MCF 10A (cell line): ENCODE data around the gene TSPAN11. TPM values are rescaled to one million over a fixed set of nuclear protein-coding genes. Genes with fewer than 3 reads are reported as not detected.
A peak's percentile ranks its signal among the peaks of the same experiment; 100 is the strongest.

Experiments used
- BruUV-seq: library from RNA; stranded (reverse); fragments of 400-500 nt; replicated peaks from 2 replicates; lab custom pipeline; 2021; lab: Mats Ljungman, UMichigan
- CTCF ChIA-PET: fragments of 300-600 bp; sonication (Branson Sonifier 250); formaldehyde crosslinking; extraction: SDS; loops from one replicate; lab custom pipeline; 2021; ENCODE audit warnings: antibody characterized with exemption, inconsistent platforms; lab: Yijun Ruan, JAX
- POLR2A ChIA-PET: fragments of 300-600, 350-650 bp; sonication (Branson Sonifier 250); formaldehyde crosslinking; extraction: SDS; loops from one replicate; lab custom pipeline; 2020; ENCODE audit warnings: antibody characterized with exemption, inconsistent platforms; lab: Yijun Ruan, JAX
- DNase-seq: peaks from one replicate; pipeline ENCODE4 v3.0.0-alpha.2; 2018; ENCODE audit not compliant: unreplicated experiment
- H3K27ac Mint-ChIP-seq: one replicate; pipeline ENCODE4 v1.8.0; 2022; ENCODE audit warnings: mild to moderate bottlenecking, low read depth, mixed read lengths; ENCODE audit not compliant: unreplicated experiment
- H3K27me3 Mint-ChIP-seq: one replicate; pipeline ENCODE4 v1.8.0; 2022; ENCODE audit warnings: mixed read lengths; ENCODE audit not compliant: insufficient read depth, unreplicated experiment
- H3K36me3 Mint-ChIP-seq: one replicate; pipeline ENCODE4 v1.8.0; 2022; ENCODE audit warnings: mild to moderate bottlenecking, moderate library complexity, mixed read lengths; ENCODE audit not compliant: insufficient read depth, unreplicated experiment
- H3K4me1 Mint-ChIP-seq: one replicate; pipeline ENCODE4 v1.8.0; 2022; ENCODE audit warnings: mixed read lengths; ENCODE audit not compliant: insufficient read depth, unreplicated experiment
- H3K4me3 Mint-ChIP-seq: one replicate; pipeline ENCODE4 v1.8.0; 2022; ENCODE audit warnings: mild to moderate bottlenecking, moderate library complexity, mixed read lengths; ENCODE audit not compliant: unreplicated experiment
- H3K9me3 Mint-ChIP-seq: one replicate; pipeline ENCODE4 v1.8.0; 2022; ENCODE audit warnings: mixed read lengths; ENCODE audit not compliant: unreplicated experiment
- CTCF ChIP-seq: fragments of 200-600 bp; IDR thresholded peaks from one replicate; pipeline ENCODE4 v1.8.0; 2022; ENCODE audit warnings: antibody characterized with exemption, mild to moderate bottlenecking; ENCODE audit not compliant: unreplicated experiment
- intact Hi-C: fragments of 100-400 bp; cut with micrococcal nuclease; formaldehyde crosslinking; loops from 2 replicates; pipeline ENCODE4 v1.14.1; 2022
- total RNA-seq: library from RNA; stranded (reverse); gene quantifications from 2 replicates; pipeline ENCODE4 v1.2.3, GENCODE V29; 2022

The TSPAN11 gene
- total RNA-seq, 1 experiment from 2014 or later, result not detected

DNA sequence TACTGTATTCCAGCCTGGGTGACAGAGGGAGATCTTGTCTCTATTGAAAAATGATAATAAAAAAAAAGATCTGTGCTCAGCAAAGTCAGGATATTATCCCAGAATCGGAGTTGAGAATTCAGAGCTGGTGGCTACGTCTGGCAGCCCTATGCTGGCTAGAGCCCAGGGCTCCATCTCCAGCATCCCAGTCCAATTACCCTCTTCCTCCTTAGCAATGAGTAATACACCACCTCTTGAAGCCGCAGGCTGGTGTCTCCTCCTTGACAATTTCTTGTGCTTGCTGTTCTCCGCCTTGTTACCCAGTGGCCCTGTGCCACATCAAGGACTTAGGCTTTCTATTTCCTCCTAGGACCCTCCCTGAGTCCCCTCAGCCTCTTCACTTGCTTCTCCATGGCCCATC, 108.7 kb downstream of the TSPAN11 start:
- Mint-ChIP-seq H3K4me3 (no peak overlapping the region), H3K4me1 (peaks cover 10% of the 10 kb centered on the region), H3K36me3 (no peaks in the 10 kb centered on the region), H3K27me3 (peaks cover 21% of the 10 kb centered on the region), H3K27ac (no peak overlapping the region), H3K9me3 (no peaks in the 10 kb centered on the region)
- no TSS peak for BruUV-seq
- no peak for DNase-seq
- intact Hi-C loops, result no loop called here
- ChIA-PET POLR2A (no interaction called here), CTCF (interaction anchor here (0.8 to 0.9 kb wide), 2 partner anchors 185 to 227 kb away, joined by 3 read pairs; no protein-coding TSS in a partner anchor)
- TF ChIP-seq CTCF, result no peak

DNA sequence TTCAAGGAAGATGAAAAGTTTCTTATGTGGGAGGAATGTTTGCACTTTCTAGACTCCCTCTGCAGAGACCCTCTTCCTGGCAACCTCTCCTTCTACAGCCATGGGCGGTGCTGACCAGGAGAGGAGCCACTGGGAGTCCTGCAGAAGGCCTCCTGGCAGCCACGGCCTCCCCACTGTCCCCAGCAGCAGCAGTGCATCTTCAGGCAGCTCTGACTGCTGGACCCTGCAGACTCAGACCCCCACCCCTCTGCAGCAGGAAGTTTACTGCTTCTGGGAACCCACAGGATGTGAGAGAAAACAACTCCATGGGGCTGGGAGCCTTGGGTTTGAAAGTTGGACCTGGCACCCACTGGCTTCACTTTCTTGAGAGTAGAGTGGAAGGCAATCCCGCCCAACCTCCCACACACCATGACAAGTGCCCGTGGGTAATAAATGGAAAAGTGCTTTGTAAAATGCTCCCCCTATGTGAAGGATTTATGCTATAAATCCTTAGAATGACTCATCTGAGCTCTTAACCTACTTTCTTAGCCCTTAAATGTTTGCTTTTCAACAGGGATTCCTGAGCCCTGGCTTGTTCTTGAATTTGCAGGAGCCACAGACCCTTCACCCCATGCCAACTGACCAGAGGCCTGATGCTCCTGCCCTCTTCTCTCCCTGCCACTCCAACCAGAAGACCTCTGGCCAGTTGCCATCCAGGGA, 109.6 kb downstream of the TSPAN11 start:
- DNase-seq, result no peak
- H3K4me1 Mint-ChIP-seq, result peaks cover 10% of the 10 kb centered on the region
- no peaks in the 10 kb centered on the region for H3K36me3 Mint-ChIP-seq
- peaks cover 21% of the 10 kb centered on the region for H3K27me3 Mint-ChIP-seq
- intact Hi-C loops, result no loop called here
- no peak for TF ChIP-seq CTCF
- ChIA-PET CTCF (interaction anchor here (0.5 kb wide), 1 partner anchor 17 kb away, joined by 3 read pairs; no protein-coding TSS in a partner anchor), POLR2A (no interaction called here)
- no TSS peak for BruUV-seq
- no peak overlapping the region for H3K27ac Mint-ChIP-seq
- no peak overlapping the region for H3K4me3 Mint-ChIP-seq
- H3K9me3 Mint-ChIP-seq, result no peaks in the 10 kb centered on the region

DNA sequence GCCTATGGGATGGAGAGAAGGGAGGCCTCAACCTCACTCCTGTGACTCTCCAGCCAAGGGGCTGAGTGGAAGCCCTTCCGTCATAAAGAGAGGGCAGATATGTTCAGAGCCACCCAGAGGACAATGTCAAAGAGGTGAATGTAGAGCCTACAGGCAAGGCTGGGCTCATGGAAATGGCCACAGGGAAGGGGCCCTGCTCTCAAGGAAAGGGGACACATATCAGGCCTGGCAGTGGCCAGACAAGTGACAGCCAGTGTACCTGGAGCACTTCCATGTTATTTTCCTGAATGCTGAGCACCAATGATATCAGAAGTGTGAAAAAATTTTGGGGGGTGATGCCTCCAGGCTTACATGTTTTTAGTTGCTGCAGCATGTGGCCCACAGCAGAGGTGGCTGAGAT, 110.5 kb downstream of the TSPAN11 start:
- DNase-seq, result no peak
- peaks cover under 1% of the 10 kb centered on the region for H3K4me1 Mint-ChIP-seq
- no peak overlapping the region for H3K27ac Mint-ChIP-seq
- ChIA-PET POLR2A (no interaction called here), CTCF (no interaction called here)
- no peak for TF ChIP-seq CTCF
- H3K27me3 Mint-ChIP-seq, result peaks cover 21% of the 10 kb centered on the region
- no TSS peak for BruUV-seq
- H3K4me3 Mint-ChIP-seq, result no peak overlapping the region
- H3K36me3 Mint-ChIP-seq, result no peaks in the 10 kb centered on the region
- no peaks in the 10 kb centered on the region for H3K9me3 Mint-ChIP-seq
- intact Hi-C loops, result no loop called here

- no peaks in the 10 kb centered on the region for H3K4me1 Mint-ChIP-seq
- no TSS peak for BruUV-seq
Observed at GRCh38 chr12:31037931-31038330, 111.4 kb downstream of the TSPAN11 start.

More at GRCh38 chr12:31037931-31038330, 111.4 kb downstream of the TSPAN11 start:
- intact Hi-C loops, result no loop called here
- no peak overlapping the region for H3K4me3 Mint-ChIP-seq
- H3K27me3 Mint-ChIP-seq, result peaks cover 21% of the 10 kb centered on the region
- peak; percentile 3 for DNase-seq
- H3K9me3 Mint-ChIP-seq, result no peaks in the 10 kb centered on the region
- peak overlapping the region; percentile 49 for H3K27ac Mint-ChIP-seq
- no peak for TF ChIP-seq CTCF
- ChIA-PET CTCF (interaction anchor here (0.7 to 1.1 kb wide), 3 partner anchors 14 to 843 kb away, joined by 3 to 4 read pairs (median 4); no protein-coding TSS in a partner anchor), POLR2A (interaction anchor here (1.0 kb wide), 1 partner anchor 18 kb away, joined by 3 read pairs; no protein-coding TSS in a partner anchor)
- no peaks in the 10 kb centered on the region for H3K36me3 Mint-ChIP-seq
